K562 (cell line): ENCODE measurements around the gene KIAA1958. TPM values are rescaled to one million over a fixed set of nuclear protein-coding genes. Genes with fewer than 3 reads are reported as not detected.
A peak's percentile ranks its signal among the peaks of the same experiment; 100 is the strongest.

Source experiments
- GABPB2 ChIP-seq: fragments of 250-450 bp; sonication (Bioruptor Pico); conservative IDR thresholded peaks from 2 replicates; pipeline ENCODE4 v1.5.1; 2021; ENCODE audit warnings: mild to moderate bottlenecking
- GATAD2B ChIP-seq: fragments of 450-650 bp; IDR thresholded peaks from 2 replicates; pipeline ENCODE4 v1.6.1; 2017; ENCODE audit warnings: mild to moderate bottlenecking, borderline replicate concordance
- NCOR1 ChIP-seq: fragments of 450-650 bp; IDR thresholded peaks from 2 replicates; pipeline ENCODE4 v1.6.1; 2016; ENCODE audit warnings: mild to moderate bottlenecking, moderate library complexity
- NFATC3 ChIP-seq: fragments of 450-650 bp; IDR thresholded peaks from 2 replicates; pipeline ENCODE4 v1.6.1; 2017; ENCODE audit warnings: mild to moderate bottlenecking
- NFE2 ChIP-seq: IDR thresholded peaks from 2 replicates; pipeline ENCODE4 v1.6.1; 2014; ENCODE audit warnings: antibody characterized with exemption, low read depth
- RHOXF2B ChIP-seq: fragments of 250-450 bp; sonication (Bioruptor Pico); conservative IDR thresholded peaks from 2 replicates; pipeline ENCODE4 v1.5.1; 2021
- SPI1 ChIP-seq: IDR thresholded peaks from 2 replicates; pipeline ENCODE4 v1.6.1; 2011; ENCODE audit warnings: low read depth, low read length, control low read depth, borderline replicate concordance
- XRCC3 ChIP-seq: fragments of 450-650 bp; IDR thresholded peaks from 2 replicates; pipeline ENCODE4 v1.6.1; 2017; ENCODE audit warnings: mild to moderate bottlenecking, moderate library complexity
- polyA plus RNA-seq, 8 experiments: library from polyadenylated mRNA; depleted of rRNA in 4 of 8; stranded (reverse) in 5 of 8; unstranded in 3 of 8; fragments of >200 nt; fragmentation: Nextera tagmentation in 2 of 8; fragmentation: Illumina TruSeq in 1 of 8; extraction: Ambion mirVana in 2 of 8; extraction: Trizol in 1 of 8; gene quantifications; 2 replicates each; pipeline versions ENCODE4 v1.2.1 to v1.2.3, GENCODE V29; 2011 to 2014; ENCODE audit warnings: inconsistent platforms in 1 of 8, missing spikeins in 1 of 8
- total RNA-seq, 7 experiments: library from RNA; depleted of rRNA in 6 of 7; stranded (reverse); fragments of >200 nt in 6 of 7; fragmentation: Illumina TruSeq in 2 of 7; extraction: Trizol in 2 of 7; gene quantifications; 2 replicates each; pipeline versions ENCODE4 v1.2.1 to v1.2.3, GENCODE V29; 2011 to 2021; ENCODE audit warnings: low replicate concordance in 1 of 7
- TF ChIP-seq, protein P1 (sequence below), 3 experiments: fragments of 200-800 bp in 1 of 3; sonication (Bioruptor generic) in 1 of 3; sonication (generic) in 1 of 3; formaldehyde crosslinking in 1 of 3; IDR thresholded peaks; 2 replicates each; pipeline versions ENCODE4 v1.6.1 to v1.8.0; 2016 to 2022; ENCODE audit warnings: mild to moderate bottlenecking in 2 of 3, missing compliant biosample characterization in 2 of 3, missing genetic modification characterization in 2 of 3, missing genetic modification reagents in 1 of 3
- TF ChIP-seq, protein P2 (sequence below): fragments of 200-400 bp; formaldehyde crosslinking; IDR thresholded peaks from 2 replicates; pipeline ENCODE4 v1.6.1; 2017; ENCODE audit warnings: mild to moderate bottlenecking, low read depth, low read length, moderate library complexity

The KIAA1958 gene
- total and polyA plus RNA-seq, 9 of the 15 experiments (the other 6 are each of a cell fraction or from before 2014, with no cell fraction given), result 1.1 to 16.0 (median 10.1) TPM

DNA sequence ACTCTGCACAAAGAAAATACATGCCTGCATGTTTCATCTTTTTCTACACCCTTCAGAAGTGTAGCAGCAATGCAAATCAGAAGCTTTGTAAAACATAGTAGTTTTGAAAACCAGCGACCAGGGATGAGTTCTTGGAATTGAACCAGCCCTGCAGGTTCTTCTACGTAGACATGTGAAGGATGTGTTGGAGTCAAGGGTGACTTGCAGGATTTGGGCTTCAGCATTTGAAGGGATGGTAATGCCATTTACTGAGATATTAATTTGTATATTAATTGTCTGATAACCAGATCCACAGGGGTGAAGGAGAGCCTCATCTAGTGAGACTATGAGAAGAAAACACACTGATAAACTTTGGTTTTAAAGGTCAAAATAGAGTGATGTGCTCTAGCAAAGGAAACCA, 72.4 kb downstream of the KIAA1958 start (continued):
- TF ChIP-seq, protein P1, sequence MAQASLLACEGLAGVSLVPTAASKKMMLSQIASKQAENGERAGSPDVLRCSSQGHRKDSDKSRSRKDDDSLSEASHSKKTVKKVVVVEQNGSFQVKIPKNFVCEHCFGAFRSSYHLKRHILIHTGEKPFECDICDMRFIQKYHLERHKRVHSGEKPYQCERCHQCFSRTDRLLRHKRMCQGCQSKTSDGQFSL (CRISPR knock-in tag; IDR thresholded peaks at IDR 0.05), result no peak
- TF ChIP-seq, protein P1 (tag; IDR thresholded peaks at IDR 0.05), result no peak
- no peak for TF ChIP-seq XRCC3
- TF ChIP-seq SPI1, result no peak
- TF ChIP-seq NCOR1, result no peak
- no peak for TF ChIP-seq GATAD2B
- TF ChIP-seq NFE2, result peak; percentile 58; the same call in 1 of the 2 replicates
- TF ChIP-seq, protein P2, sequence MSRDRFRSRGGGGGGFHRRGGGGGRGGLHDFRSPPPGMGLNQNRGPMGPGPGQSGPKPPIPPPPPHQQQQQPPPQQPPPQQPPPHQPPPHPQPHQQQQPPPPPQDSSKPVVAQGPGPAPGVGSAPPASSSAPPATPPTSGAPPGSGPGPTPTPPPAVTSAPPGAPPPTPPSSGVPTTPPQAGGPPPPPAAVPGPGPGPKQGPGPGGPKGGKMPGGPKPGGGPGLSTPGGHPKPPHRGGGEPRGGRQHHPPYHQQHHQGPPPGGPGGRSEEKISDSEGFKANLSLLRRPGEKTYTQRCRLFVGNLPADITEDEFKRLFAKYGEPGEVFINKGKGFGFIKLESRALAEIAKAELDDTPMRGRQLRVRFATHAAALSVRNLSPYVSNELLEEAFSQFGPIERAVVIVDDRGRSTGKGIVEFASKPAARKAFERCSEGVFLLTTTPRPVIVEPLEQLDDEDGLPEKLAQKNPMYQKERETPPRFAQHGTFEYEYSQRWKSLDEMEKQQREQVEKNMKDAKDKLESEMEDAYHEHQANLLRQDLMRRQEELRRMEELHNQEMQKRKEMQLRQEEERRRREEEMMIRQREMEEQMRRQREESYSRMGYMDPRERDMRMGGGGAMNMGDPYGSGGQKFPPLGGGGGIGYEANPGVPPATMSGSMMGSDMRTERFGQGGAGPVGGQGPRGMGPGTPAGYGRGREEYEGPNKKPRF, result no peak
- no peak for TF ChIP-seq NFATC3
- no peak for TF ChIP-seq RHOXF2B (CRISPR knock-in tag)
- no peak for TF ChIP-seq GABPB2
